Sigmoid colon (tissue), 4 donors: ENCODE data around the gene DUSP28.

Source experiments
- EP300 ChIP-seq, 4 donors: sonication (generic); formaldehyde crosslinking; IDR thresholded peaks; one replicate each; pipeline ENCODE4 v1.6.1; 2017; ENCODE audit warnings: antibody characterized with exemption in 4 of 4
- POLR2A ChIP-seq, 2 donors: fragments of 450-650 bp; IDR thresholded peaks; one replicate each; pipeline ENCODE4 v1.6.1; 2016; ENCODE audit warnings: antibody characterized with exemption in 2 of 2, mild to moderate bottlenecking in 2 of 2, moderate library complexity in 2 of 2
- TF ChIP-seq, protein P1 (sequence below), 4 experiments: fragments of 450-650 bp in 3 of 4; fragments of 200-600 bp in 1 of 4; IDR thresholded peaks; one replicate each; pipeline ENCODE4 v1.5.1; 2016 to 2019; ENCODE audit warnings: antibody characterized with exemption in 4 of 4, mild to moderate bottlenecking in 3 of 4, moderate library complexity in 2 of 4

DNA sequence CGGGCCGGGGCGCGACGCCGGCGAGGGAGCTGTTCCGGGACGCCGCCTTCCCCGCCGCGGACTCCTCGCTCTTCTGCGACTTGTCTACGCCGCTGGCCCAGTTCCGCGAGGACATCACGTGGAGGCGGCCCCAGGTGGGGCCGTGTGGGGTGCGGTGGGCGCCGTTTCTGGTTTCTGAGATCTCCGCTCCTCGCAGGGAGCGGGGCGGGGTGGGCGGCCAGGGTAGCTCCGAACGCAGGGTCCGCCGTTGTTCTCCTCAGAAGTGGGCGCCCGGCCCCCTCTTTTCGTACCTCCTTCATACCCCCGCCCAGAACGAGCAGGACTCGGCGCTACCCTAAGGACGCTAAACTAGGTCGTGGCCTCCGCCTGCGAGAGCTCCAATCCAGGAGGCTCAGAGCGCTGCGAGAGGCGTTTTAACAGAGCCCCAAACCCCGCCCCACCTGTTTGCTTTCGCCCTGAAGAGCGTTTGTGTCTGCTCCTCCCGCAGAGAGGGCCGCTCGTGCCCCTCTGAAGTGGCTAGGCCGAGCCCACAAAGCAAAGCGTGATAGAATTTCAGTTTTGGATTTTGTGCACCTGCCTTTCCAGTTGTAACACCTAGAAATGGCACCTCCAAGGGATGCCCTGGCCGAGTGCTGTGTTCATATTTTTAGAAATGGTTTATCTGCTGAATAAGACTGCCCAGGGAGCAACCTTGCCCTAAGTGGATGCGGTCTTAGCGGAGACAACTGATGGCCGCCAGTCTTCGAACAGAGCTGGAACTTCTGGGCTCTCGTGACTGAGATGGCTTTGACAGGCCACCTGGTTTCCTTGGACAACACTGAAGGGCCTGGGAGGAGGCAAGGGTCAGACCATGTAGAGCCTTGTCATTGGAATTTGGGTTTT lies 27.0 kb downstream of the DUSP28 start:
- TF ChIP-seq, protein P1, sequence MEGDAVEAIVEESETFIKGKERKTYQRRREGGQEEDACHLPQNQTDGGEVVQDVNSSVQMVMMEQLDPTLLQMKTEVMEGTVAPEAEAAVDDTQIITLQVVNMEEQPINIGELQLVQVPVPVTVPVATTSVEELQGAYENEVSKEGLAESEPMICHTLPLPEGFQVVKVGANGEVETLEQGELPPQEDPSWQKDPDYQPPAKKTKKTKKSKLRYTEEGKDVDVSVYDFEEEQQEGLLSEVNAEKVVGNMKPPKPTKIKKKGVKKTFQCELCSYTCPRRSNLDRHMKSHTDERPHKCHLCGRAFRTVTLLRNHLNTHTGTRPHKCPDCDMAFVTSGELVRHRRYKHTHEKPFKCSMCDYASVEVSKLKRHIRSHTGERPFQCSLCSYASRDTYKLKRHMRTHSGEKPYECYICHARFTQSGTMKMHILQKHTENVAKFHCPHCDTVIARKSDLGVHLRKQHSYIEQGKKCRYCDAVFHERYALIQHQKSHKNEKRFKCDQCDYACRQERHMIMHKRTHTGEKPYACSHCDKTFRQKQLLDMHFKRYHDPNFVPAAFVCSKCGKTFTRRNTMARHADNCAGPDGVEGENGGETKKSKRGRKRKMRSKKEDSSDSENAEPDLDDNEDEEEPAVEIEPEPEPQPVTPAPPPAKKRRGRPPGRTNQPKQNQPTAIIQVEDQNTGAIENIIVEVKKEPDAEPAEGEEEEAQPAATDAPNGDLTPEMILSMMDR (IDR thresholded peaks at IDR 0.05) = no peak
- no peak for TF ChIP-seq EP300 (IDR thresholded peaks at IDR 0.05)
- no peak for TF ChIP-seq POLR2A (IDR thresholded peaks at IDR 0.05)
